GM12864 (cell line): ENCODE results near the gene ELMO2.

Experiments used
- DNase-seq: peaks from one replicate; pipeline ENCODE4 v3.0.0-alpha.2; 2011; ENCODE audit warnings: low read depth
- H3K4me3 ChIP-seq: 2 replicates; pipeline ENCODE4 v1.5.1; 2011; ENCODE audit warnings: mild to moderate bottlenecking, low read depth, low read length, control low read depth
- CTCF ChIP-seq: IDR thresholded peaks from 2 replicates; pipeline ENCODE4 v1.5.1; 2011; ENCODE audit warnings: low read depth, mild to moderate bottlenecking, moderate library complexity, low read length, control low read depth, inconsistent platforms; ENCODE audit errors: missing control alignments

Gene ELMO2

GRCh38 chr20:46346770-46347169 lies 59.6 kb downstream of the ELMO2 start:
- no peak overlapping the region for H3K4me3 ChIP-seq
- no peak for DNase-seq
- no peak for TF ChIP-seq CTCF

- no peak for TF ChIP-seq CTCF
- no peak for DNase-seq
Observed at GRCh38 chr20:46344488-46345162, 61.8 kb downstream of the ELMO2 start.

GRCh38 chr20:46343975-46344357 lies 62.4 kb downstream of the ELMO2 start:
- TF ChIP-seq CTCF, result no peak
- no peak for DNase-seq
- H3K4me3 ChIP-seq, result no peak overlapping the region

More at GRCh38 chr20:46344488-46345162, 61.8 kb downstream of the ELMO2 start:
- no peak overlapping the region for H3K4me3 ChIP-seq

GRCh38 chr20:46343348-46343974 lies 63.0 kb downstream of the ELMO2 start:
- TF ChIP-seq CTCF, result no peak
- no peak overlapping the region for H3K4me3 ChIP-seq
- DNase-seq, result no peak

GRCh38 chr20:46342451-46343347 lies 63.7 kb downstream of the ELMO2 start:
- no peak for TF ChIP-seq CTCF
- DNase-seq, result no peak
- H3K4me3 ChIP-seq, result no peak overlapping the region

GRCh38 chr20:46342010-46342378 lies 64.4 kb downstream of the ELMO2 start:
- TF ChIP-seq CTCF, result no peak
- H3K4me3 ChIP-seq, result no peak overlapping the region
- no peak for DNase-seq
